Mesothelial cell of epicardium (in vitro differentiated cells): ENCODE results near the gene NANOS1. TPM values are rescaled to one million over a fixed set of nuclear protein-coding genes. Genes with fewer than 3 reads are reported as not detected.

Experiments used
- DNase-seq, 2 experiments: peaks; one replicate each; pipeline ENCODE4 v3.0.0; 2021; ENCODE audit warnings: low spot score in 2 of 2; ENCODE audit not compliant: unreplicated experiment in 2 of 2
- H3K27ac Mint-ChIP-seq: 2 replicates; pipeline ENCODE4 v1.8.0; 2021; ENCODE audit warnings: mixed read lengths
- H3K27me3 Mint-ChIP-seq: 2 replicates; pipeline ENCODE4 v1.8.0; 2021; ENCODE audit warnings: low read depth, mixed read lengths
- H3K36me3 Mint-ChIP-seq: 2 replicates; pipeline ENCODE4 v1.8.0; 2021; ENCODE audit warnings: mixed read lengths
- H3K4me1 Mint-ChIP-seq: 2 replicates; pipeline ENCODE4 v1.8.0; 2021; ENCODE audit warnings: mixed read lengths
- H3K4me3 Mint-ChIP-seq: 2 replicates; pipeline ENCODE4 v1.8.0; 2021; ENCODE audit warnings: mild to moderate bottlenecking, moderate library complexity, mixed read lengths
- H3K9me3 Mint-ChIP-seq: 2 replicates; pipeline ENCODE4 v1.8.0; 2021; ENCODE audit warnings: mixed read lengths
- total RNA-seq: library from RNA; stranded (reverse); gene quantifications from 3 replicates; pipeline ENCODE4 v1.2.1, GENCODE V29; 2021
- TF ChIP-seq, protein P1 (sequence below): fragments of 200-600 bp; sonication (generic); IDR thresholded peaks from one replicate; pipeline ENCODE4 v1.5.0; 2021; ENCODE audit warnings: antibody characterized with exemption; ENCODE audit not compliant: unreplicated experiment

The NANOS1 gene
- total RNA-seq, 1 donor from 2014 or later, result 4.1 TPM

DNA sequence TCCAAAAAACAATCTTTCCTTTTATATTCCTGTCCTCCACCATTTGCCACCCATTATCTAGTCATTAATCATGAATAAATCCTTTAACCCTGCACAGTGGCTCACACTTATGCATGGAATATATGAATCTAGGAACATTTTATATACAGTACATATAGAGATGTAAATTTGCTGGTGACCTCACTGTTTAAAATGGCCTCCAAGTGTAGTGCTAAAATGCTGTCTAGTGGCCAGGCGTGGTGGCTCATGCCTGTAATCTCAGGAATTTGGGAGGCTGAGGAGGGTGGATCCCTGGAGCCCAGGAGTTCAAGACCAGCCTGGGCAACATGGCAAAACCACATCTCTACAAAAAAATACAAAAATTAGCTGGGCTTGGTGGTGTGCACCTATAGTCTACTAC, 9.6 kb downstream of the NANOS1 start:
- TF ChIP-seq, protein P1, sequence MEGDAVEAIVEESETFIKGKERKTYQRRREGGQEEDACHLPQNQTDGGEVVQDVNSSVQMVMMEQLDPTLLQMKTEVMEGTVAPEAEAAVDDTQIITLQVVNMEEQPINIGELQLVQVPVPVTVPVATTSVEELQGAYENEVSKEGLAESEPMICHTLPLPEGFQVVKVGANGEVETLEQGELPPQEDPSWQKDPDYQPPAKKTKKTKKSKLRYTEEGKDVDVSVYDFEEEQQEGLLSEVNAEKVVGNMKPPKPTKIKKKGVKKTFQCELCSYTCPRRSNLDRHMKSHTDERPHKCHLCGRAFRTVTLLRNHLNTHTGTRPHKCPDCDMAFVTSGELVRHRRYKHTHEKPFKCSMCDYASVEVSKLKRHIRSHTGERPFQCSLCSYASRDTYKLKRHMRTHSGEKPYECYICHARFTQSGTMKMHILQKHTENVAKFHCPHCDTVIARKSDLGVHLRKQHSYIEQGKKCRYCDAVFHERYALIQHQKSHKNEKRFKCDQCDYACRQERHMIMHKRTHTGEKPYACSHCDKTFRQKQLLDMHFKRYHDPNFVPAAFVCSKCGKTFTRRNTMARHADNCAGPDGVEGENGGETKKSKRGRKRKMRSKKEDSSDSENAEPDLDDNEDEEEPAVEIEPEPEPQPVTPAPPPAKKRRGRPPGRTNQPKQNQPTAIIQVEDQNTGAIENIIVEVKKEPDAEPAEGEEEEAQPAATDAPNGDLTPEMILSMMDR, result no peak
- peaks cover 49% of the 10 kb centered on the region for H3K36me3 Mint-ChIP-seq
- no peaks in the 10 kb centered on the region for H3K27me3 Mint-ChIP-seq
- no peaks in the 10 kb centered on the region for H3K4me1 Mint-ChIP-seq
- no peak overlapping the region for H3K4me3 Mint-ChIP-seq
- H3K27ac Mint-ChIP-seq, result no peak overlapping the region
- no peak for DNase-seq
- no peaks in the 10 kb centered on the region for H3K9me3 Mint-ChIP-seq

DNA sequence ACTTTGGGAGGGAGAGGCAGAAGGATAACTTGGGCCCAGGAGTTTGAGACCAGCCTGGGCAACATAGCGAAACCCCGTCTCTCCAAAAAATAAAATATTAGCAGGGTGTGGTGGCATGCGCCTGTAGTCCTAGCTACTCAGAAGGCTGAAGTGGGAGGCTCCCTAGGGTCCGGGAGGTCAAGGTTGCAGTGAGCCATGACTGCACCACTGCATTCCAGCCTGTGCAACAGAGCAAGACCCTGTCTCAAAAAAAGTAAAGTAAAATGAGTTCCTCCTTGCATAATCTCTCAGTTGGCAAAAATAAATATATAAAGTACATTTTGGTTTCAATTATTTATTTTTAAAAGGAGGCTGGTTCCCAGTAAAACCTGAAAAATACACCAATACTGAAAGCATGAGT, 11.8 kb downstream of the NANOS1 start:
- no peak for DNase-seq
- Mint-ChIP-seq H3K9me3 (no peaks in the 10 kb centered on the region), H3K27ac (no peak overlapping the region), H3K4me1 (no peaks in the 10 kb centered on the region), H3K4me3 (no peak overlapping the region), H3K27me3 (no peaks in the 10 kb centered on the region), H3K36me3 (peaks cover 56% of the 10 kb centered on the region)
- TF ChIP-seq, protein P1, result no peak

DNA sequence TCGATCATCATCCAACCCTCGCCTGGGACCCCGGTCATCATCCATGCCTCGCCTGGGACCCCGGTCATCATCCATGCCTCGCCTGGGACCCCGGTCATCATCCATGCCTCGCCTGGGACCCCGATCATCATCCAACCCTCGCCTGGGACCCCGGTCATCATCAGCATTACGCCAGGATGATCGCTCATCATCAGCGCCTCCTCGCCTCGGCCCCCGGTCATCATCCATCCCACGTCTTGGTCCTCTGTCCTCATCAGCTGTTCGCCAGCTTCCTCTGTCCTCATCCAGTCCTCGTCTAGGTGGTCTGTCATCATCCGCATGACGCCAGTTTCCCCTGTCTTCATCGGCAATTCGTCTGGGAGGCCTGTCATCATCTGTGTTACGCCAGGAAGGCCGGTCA, 12.7 kb downstream of the NANOS1 start:
- Mint-ChIP-seq H3K4me1 (no peaks in the 10 kb centered on the region), H3K27me3 (no peaks in the 10 kb centered on the region), H3K4me3 (no peak overlapping the region), H3K27ac (no peak overlapping the region), H3K36me3 (peaks cover 57% of the 10 kb centered on the region), H3K9me3 (no peaks in the 10 kb centered on the region)
- DNase-seq, result no peak
- TF ChIP-seq, protein P1, result no peak

DNA sequence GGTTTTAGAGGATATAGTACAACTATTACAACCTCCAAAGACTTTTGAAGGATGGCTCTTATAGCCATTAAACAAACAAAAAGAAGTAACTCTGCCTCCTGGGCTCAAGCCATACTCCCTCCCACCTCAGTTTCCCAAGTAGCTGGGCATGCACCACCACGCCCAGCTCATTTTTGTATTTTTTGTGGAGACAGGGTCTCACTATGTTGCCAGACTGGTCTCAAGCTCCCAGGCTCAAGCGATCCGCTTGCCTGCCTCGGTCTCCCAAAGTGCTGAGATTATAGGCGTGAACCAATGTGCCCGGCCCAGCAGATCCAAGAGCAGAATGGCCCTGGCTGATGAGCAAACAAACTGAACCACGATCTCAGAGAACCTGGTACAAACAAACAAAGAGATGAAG, 16.0 kb downstream of the NANOS1 start:
- H3K4me1 Mint-ChIP-seq, result no peaks in the 10 kb centered on the region
- peaks cover 60% of the 10 kb centered on the region for H3K36me3 Mint-ChIP-seq
- TF ChIP-seq, protein P1, result no peak
- peak overlapping the region; percentile 15 for H3K27ac Mint-ChIP-seq
- no peak for DNase-seq
- H3K27me3 Mint-ChIP-seq, result no peaks in the 10 kb centered on the region
- no peak overlapping the region for H3K4me3 Mint-ChIP-seq
- no peaks in the 10 kb centered on the region for H3K9me3 Mint-ChIP-seq

DNA sequence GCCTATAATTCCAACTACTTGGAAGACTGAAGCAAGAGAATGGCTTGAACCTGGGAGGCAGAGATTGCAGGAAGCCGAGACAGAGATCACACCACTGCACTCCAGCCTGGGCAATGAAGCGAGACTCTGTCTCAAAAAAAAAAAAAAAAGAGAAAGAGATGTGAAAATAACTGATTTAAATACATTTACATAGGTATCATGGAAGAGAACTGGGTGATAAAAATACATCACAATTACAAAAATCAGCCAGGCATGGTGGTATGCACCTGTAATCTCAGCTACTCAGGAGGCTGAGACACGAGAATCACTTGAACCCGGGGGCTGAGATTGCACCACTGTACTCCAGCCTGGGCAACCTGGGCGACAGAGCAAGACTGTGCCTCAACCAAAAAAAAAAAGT, 19.8 kb downstream of the NANOS1 start:
- no peaks in the 10 kb centered on the region for H3K4me1 Mint-ChIP-seq
- H3K27me3 Mint-ChIP-seq, result no peaks in the 10 kb centered on the region
- peaks cover 74% of the 10 kb centered on the region for H3K36me3 Mint-ChIP-seq
- peaks cover 9% of the 10 kb centered on the region for H3K9me3 Mint-ChIP-seq
- no peak for DNase-seq
- no peak overlapping the region for H3K27ac Mint-ChIP-seq
- TF ChIP-seq, protein P1, result no peak
- no peak overlapping the region for H3K4me3 Mint-ChIP-seq

DNA sequence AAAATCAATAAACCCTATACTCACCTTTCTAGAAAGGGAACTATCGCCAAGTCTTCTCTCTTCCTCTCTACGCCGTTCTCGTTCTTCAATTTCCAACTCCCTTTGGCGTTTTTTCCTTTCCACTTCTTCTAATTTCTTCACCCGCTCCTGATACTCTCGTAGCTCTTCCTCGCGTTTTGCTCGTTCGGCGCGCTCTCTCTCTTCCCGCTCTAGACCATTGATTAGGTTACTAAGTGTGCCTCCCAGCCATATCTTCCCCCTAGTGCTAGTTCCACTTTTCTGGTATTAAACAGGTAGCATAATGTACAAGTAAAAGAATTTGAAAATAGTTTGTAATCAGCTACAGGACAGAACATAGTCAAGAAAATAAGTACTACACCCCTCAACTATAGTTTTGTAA, 20.3 kb downstream of the NANOS1 start:
- no peaks in the 10 kb centered on the region for H3K4me1 Mint-ChIP-seq
- TF ChIP-seq, protein P1, result no peak
- no peak for DNase-seq
- H3K27ac Mint-ChIP-seq, result no peak overlapping the region
- H3K27me3 Mint-ChIP-seq, result no peaks in the 10 kb centered on the region
- H3K9me3 Mint-ChIP-seq, result peaks cover 9% of the 10 kb centered on the region
- H3K36me3 Mint-ChIP-seq, result peaks cover 77% of the 10 kb centered on the region
- H3K4me3 Mint-ChIP-seq, result no peak overlapping the region
